Right atrium auricular region (tissue), 2 donors: ENCODE data around the gene CTDSPL. TPM values are rescaled to one million over a fixed set of nuclear protein-coding genes. Genes with fewer than 3 reads are reported as not detected.
A peak's percentile ranks its signal among the peaks of the same experiment; 100 is the strongest.

Experiments used
- DNase-seq: peaks from one replicate; pipeline ENCODE4 v3.0.0-alpha.2; 2019; ENCODE audit warnings: low spot score
- H3K27ac ChIP-seq, 2 donors: fragments of 200-600 bp; sonication (generic); 1 replicate in 1 of 2; 2 replicates in 1 of 2; pipeline ENCODE4 v1.5.1; 2016 to 2019
- H3K27me3 ChIP-seq, 2 donors: fragments of 200-600 bp; sonication (generic); one replicate each; pipeline versions ENCODE4 v1.5.1 to v1.6.0; 2017 to 2019
- H3K36me3 ChIP-seq: fragments of 200-600 bp; sonication (generic); one replicate; pipeline ENCODE4 v1.5.1; 2016
- H3K4me1 ChIP-seq, 2 donors: fragments of 200-600 bp; sonication (generic); one replicate each; pipeline versions ENCODE4 v1.5.1 to v1.6.0; 2017 to 2019
- H3K4me3 ChIP-seq, 2 donors: fragments of 200-600 bp; sonication (generic); 1 replicate in 1 of 2; 2 replicates in 1 of 2; pipeline ENCODE4 v1.5.1; 2017 to 2019; ENCODE audit warnings: mild to moderate bottlenecking in 1 of 2, moderate library complexity in 1 of 2
- H3K9me3 ChIP-seq, 2 donors: fragments of 200-600 bp; sonication (generic); one replicate each; pipeline ENCODE4 v1.5.1; 2019
- total RNA-seq, 2 donors: library from RNA; depleted of rRNA; stranded (reverse); fragments of >200 nt; gene quantifications; one replicate each; pipeline ENCODE4 v1.1.0, GENCODE V29; 2016
- TF ChIP-seq, protein P1 (sequence below), 2 donors: fragments of 200-600 bp; sonication (generic); IDR thresholded peaks; one replicate each; pipeline ENCODE4 v1.5.1; 2019; ENCODE audit warnings: antibody characterized with exemption in 2 of 2

Gene CTDSPL
- total RNA-seq, 2 donors from 2014 or later, result 35.1 to 58.4 TPM

DNA sequence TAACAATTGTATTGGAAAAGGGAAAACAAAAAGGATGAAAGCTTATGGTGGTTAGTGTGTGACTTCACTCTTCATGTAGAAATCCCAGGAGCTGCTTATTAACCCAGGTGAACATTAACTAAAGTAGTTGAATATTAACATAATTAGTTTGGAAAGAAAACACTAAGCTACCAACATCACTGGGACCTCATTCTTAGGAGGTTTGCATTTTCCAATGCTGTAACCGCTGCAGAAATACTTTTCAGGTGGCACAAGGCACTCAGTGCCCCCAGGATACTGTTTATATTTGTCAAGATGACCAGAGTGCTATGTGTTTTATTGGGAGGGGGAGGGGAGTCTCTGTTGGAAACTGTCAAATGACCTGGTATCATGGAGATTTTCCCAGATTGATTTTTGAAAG is 103.0 kb downstream of the CTDSPL start:
- Histone ChIP-seq H3K27me3 (no peaks in the 10 kb centered on the region), H3K9me3 (no peaks in the 10 kb centered on the region), H3K27ac (no peak overlapping the region), H3K4me3 (no peak overlapping the region), H3K36me3 (no peaks in the 10 kb centered on the region), H3K4me1 (peaks cover 0 to 32% of the 10 kb centered on the region in 2 donors)
- TF ChIP-seq, protein P1, sequence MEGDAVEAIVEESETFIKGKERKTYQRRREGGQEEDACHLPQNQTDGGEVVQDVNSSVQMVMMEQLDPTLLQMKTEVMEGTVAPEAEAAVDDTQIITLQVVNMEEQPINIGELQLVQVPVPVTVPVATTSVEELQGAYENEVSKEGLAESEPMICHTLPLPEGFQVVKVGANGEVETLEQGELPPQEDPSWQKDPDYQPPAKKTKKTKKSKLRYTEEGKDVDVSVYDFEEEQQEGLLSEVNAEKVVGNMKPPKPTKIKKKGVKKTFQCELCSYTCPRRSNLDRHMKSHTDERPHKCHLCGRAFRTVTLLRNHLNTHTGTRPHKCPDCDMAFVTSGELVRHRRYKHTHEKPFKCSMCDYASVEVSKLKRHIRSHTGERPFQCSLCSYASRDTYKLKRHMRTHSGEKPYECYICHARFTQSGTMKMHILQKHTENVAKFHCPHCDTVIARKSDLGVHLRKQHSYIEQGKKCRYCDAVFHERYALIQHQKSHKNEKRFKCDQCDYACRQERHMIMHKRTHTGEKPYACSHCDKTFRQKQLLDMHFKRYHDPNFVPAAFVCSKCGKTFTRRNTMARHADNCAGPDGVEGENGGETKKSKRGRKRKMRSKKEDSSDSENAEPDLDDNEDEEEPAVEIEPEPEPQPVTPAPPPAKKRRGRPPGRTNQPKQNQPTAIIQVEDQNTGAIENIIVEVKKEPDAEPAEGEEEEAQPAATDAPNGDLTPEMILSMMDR (IDR thresholded peaks at IDR 0.05), result no peak
- no peak for DNase-seq

DNA sequence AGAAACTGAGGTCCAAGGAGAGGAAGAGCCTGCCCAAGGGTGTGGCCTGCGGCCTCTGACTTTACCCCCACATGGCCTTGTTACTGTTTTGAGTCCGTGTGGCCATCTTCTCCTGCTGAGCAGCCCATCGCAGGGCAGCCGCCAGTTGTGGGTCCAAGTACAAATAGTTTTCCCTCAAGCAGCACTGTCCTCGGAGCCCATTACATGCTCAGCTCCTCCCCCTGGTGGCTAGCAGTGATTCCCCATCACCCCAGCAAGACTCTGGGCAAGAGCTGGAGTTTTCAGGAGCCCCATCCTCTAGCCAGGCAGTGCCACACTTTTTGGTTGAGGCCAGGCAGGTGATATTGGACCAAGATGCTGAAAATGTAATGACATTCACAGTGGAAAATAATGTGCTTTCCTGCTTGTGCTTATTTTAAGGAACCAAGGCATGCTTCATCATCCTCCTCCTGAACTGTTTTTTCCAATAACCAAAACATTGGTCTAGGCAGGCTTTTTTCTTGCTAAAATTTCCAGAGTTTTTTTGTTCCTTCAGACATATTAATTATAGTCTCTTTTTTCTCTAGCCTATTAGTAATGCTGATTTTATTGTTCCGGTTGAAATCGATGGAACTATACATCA is 105.7 kb downstream of the CTDSPL start:
- TF ChIP-seq, protein P1 (IDR thresholded peaks at IDR 0.05), result peak; percentile 74 to 88
- H3K27me3 ChIP-seq, result no peaks in the 10 kb centered on the region
- no peaks in the 10 kb centered on the region for H3K9me3 ChIP-seq
- peak; percentile 75 for DNase-seq
- no peaks in the 10 kb centered on the region for H3K36me3 ChIP-seq
- no peak overlapping the region for H3K27ac ChIP-seq
- peaks cover 0 to 26% of the 10 kb centered on the region in 2 donors for H3K4me1 ChIP-seq
- no peak overlapping the region for H3K4me3 ChIP-seq

DNA sequence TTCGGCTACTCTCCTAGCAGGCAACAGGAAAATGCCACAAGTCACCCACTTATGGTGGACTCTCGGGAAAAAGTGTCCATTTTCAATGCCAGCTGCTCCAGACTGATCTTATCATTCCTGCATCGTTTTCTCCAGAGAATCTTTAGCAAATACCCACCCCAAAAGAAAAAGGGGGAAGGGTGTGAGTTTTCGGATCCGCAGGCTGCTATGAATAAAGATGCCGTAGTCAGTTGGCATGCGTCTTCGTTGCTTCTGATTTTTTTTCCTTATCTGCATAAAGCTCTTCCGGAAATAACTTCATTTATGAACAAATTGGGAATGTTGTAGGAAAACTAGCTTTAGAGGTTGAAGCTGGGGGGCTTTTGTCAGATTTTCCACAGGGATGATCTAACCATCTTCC is 106.5 kb downstream of the CTDSPL start:
- Histone ChIP-seq H3K27ac (peak overlapping the region in 1 of 2 donors; percentile 41), H3K9me3 (no peaks in the 10 kb centered on the region), H3K4me3 (no peak overlapping the region), H3K4me1 (peaks cover 0 to 26% of the 10 kb centered on the region in 2 donors), H3K27me3 (no peaks in the 10 kb centered on the region), H3K36me3 (no peaks in the 10 kb centered on the region)
- TF ChIP-seq, protein P1 (IDR thresholded peaks at IDR 0.05), result no peak
- DNase-seq, result no peak

DNA sequence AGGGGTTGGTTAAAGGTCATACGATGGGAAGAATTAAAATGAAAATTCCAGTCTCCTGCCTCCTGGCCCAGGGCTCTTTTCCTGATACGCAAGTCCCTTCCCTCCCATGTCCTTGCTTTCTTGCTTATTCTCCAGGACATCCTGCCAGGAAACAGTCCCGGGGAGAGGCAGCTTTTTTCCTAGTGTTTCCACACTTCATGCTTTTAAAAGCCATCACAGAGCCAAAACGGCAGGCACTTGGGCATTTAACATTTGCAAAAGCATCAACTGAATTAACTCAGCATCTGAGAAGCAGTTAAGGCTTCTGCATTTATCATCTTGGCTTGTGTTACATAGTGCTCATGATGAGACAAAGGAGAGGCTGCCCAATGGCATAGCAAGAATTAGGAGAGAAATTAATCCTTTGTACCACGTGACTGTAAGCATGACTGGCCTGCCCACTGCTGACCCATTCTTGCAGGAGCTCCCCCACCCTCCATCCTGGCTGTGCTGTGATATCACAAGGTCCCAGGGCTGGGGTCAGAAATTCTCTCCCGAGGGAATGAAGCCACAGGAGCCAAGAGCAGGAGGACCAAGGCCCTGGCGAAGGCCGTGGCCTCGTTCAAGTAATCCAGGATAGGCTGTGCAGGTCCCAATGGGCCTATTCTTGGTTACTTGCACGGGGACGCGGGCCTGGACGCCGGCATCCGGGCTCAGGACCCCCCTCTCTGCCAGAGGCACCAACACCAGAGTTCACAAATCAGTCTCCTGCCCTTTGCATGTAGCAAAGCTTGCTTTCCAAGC is 107.3 kb downstream of the CTDSPL start:
- Histone ChIP-seq H3K9me3 (no peaks in the 10 kb centered on the region), H3K4me1 (peaks cover 0 to 26% of the 10 kb centered on the region in 2 donors), H3K36me3 (no peaks in the 10 kb centered on the region), H3K4me3 (no peak overlapping the region), H3K27me3 (no peaks in the 10 kb centered on the region), H3K27ac (peak overlapping the region in 1 of 2 donors; percentile 41)
- TF ChIP-seq, protein P1 (IDR thresholded peaks at IDR 0.05), result no peak
- DNase-seq, result peak; percentile 75

DNA sequence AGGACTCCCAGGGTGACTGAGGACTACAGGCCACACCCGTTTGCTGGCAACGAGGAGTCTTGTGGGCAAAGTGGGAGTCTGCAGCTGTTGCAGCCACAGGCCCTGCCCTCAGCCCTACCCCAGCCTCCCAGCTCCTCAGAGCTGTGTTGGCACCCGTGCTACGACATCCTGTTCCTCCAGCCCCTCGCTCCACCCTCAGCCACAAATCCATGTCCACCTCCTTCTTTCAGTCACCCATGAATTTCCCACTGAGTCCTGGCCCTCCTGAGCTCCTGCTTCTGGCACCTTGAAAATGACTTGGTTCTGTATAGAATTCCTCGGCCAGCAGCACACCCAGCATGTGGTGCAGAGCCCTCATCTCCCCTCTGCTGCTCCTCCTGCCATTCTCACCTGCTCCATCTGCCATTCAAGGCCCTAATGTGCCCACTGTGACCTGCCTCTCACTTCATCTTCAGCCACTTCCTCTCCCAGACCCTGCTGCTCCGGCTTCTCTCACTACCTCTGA is 108.0 kb downstream of the CTDSPL start:
- no peaks in the 10 kb centered on the region for H3K36me3 ChIP-seq
- peaks cover 0 to 26% of the 10 kb centered on the region in 2 donors for H3K4me1 ChIP-seq
- no peak overlapping the region for H3K27ac ChIP-seq
- no peaks in the 10 kb centered on the region for H3K27me3 ChIP-seq
- no peak overlapping the region for H3K4me3 ChIP-seq
- no peak for DNase-seq
- no peaks in the 10 kb centered on the region for H3K9me3 ChIP-seq
- TF ChIP-seq, protein P1 (IDR thresholded peaks at IDR 0.05), result no peak
